Glutamatergic neuron (in vitro differentiated cells): Measurements from ENCODE around the gene RHEX. TPM values are rescaled to one million over a fixed set of nuclear protein-coding genes. Genes with fewer than 3 reads are reported as not detected.
"Not testable (repeated sequence)": the region's sequence is repeated elsewhere in the genome, so short reads cannot be mapped to it uniquely, and the experiment has no call there.

ENCODE experiments used
- DNase-seq: peaks from one replicate; pipeline ENCODE4 v3.0.0; 2022
- H3K27ac Mint-ChIP-seq: one replicate; pipeline ENCODE4 v1.8.0; 2020; ENCODE audit warnings: mild to moderate bottlenecking, mixed read lengths, inconsistent platforms; ENCODE audit not compliant: unreplicated experiment
- H3K27me3 Mint-ChIP-seq: one replicate; pipeline ENCODE4 v1.8.0; 2020; ENCODE audit warnings: mild to moderate bottlenecking, moderate library complexity, mixed read lengths, inconsistent platforms; ENCODE audit not compliant: unreplicated experiment
- H3K36me3 Mint-ChIP-seq: one replicate; pipeline ENCODE4 v1.8.0; 2020; ENCODE audit warnings: mild to moderate bottlenecking, mixed read lengths, inconsistent platforms; ENCODE audit not compliant: unreplicated experiment
- H3K4me1 Mint-ChIP-seq: one replicate; pipeline ENCODE4 v1.8.0; 2020; ENCODE audit warnings: mild to moderate bottlenecking, low read depth, mixed read lengths, inconsistent platforms; ENCODE audit not compliant: unreplicated experiment
- H3K4me3 Mint-ChIP-seq: one replicate; pipeline ENCODE4 v1.8.0; 2020; ENCODE audit warnings: mild to moderate bottlenecking, mixed read lengths, inconsistent platforms; ENCODE audit not compliant: unreplicated experiment
- H3K9me3 Mint-ChIP-seq: one replicate; pipeline ENCODE4 v1.8.0; 2020; ENCODE audit warnings: mild to moderate bottlenecking, moderate library complexity, mixed read lengths, inconsistent platforms; ENCODE audit not compliant: unreplicated experiment
- CTCF ChIP-seq: fragments of 200-600 bp; sonication (generic); IDR thresholded peaks from one replicate; pipeline ENCODE4 v1.5.0; 2021; ENCODE audit not compliant: partially characterized antibody, unreplicated experiment
- total RNA-seq: library from RNA; stranded (reverse); fragmentation: NEBNext Ultra II Directional; extraction: Animal tissue kit (Norgen Biotek cat#: 25700); gene quantifications from one replicate; pipeline ENCODE4 v1.2.1, GENCODE V29; 2021; ENCODE audit not compliant: unreplicated experiment

RHEX gene
- total RNA-seq, 1 donor from 2014 or later: not detected

GRCh38 chr1:206049293-206049692, 3.7 kb upstream of the RHEX start:
- Mint-ChIP-seq H3K9me3 (no peaks in the 10 kb centered on the region), H3K27me3 (peaks cover 2% of the 10 kb centered on the region), H3K4me3 (no peak overlapping the region), H3K36me3 (peaks cover 5% of the 10 kb centered on the region), H3K4me1 (no peaks in the 10 kb centered on the region), H3K27ac (no peak overlapping the region)
- no peak for DNase-seq
- no peak for TF ChIP-seq CTCF

- no peak overlapping the region for H3K27ac Mint-ChIP-seq
- peaks cover 2% of the 10 kb centered on the region for H3K27me3 Mint-ChIP-seq
- TF ChIP-seq CTCF: no peak
- peaks cover 5% of the 10 kb centered on the region for H3K36me3 Mint-ChIP-seq
- H3K9me3 Mint-ChIP-seq: no peaks in the 10 kb centered on the region
- no peak for DNase-seq
- H3K4me3 Mint-ChIP-seq: no peak overlapping the region
- H3K4me1 Mint-ChIP-seq: no peaks in the 10 kb centered on the region
Measured at GRCh38 chr1:206049919-206050600, 2.9 kb upstream of the RHEX start.

- Mint-ChIP-seq H3K4me3 (no peak overlapping the region), H3K27ac (no peak overlapping the region), H3K9me3 (no peaks in the 10 kb centered on the region), H3K4me1 (no peaks in the 10 kb centered on the region), H3K27me3 (peaks cover 2% of the 10 kb centered on the region), H3K36me3 (peaks cover 5% of the 10 kb centered on the region)
- no peak for DNase-seq
- no peak for TF ChIP-seq CTCF
Measured at GRCh38 chr1:206050655-206051235, 2.2 kb upstream of the RHEX start.

- H3K4me1 Mint-ChIP-seq, DNase-seq, H3K9me3 Mint-ChIP-seq, H3K4me3 Mint-ChIP-seq, H3K36me3 Mint-ChIP-seq, H3K27ac Mint-ChIP-seq, H3K27me3 Mint-ChIP-seq: not testable (repeated sequence)
Measured at GRCh38 chr1:206052231-206052865, 625 bp upstream of the RHEX start.

GRCh38 chr1:206053616-206054015, 643 bp downstream of the RHEX start:
- H3K36me3 Mint-ChIP-seq, H3K27ac Mint-ChIP-seq, DNase-seq, H3K9me3 Mint-ChIP-seq, H3K4me3 Mint-ChIP-seq, H3K4me1 Mint-ChIP-seq, H3K27me3 Mint-ChIP-seq: not testable (repeated sequence)

- not testable (repeated sequence) for H3K4me3 Mint-ChIP-seq, H3K27ac Mint-ChIP-seq, DNase-seq, H3K9me3 Mint-ChIP-seq, H3K27me3 Mint-ChIP-seq, H3K4me1 Mint-ChIP-seq, H3K36me3 Mint-ChIP-seq
Measured at GRCh38 chr1:206055069-206055625, 2.2 kb downstream of the RHEX start.

- H3K4me1 Mint-ChIP-seq, H3K4me3 Mint-ChIP-seq, H3K36me3 Mint-ChIP-seq, H3K9me3 Mint-ChIP-seq, DNase-seq, H3K27ac Mint-ChIP-seq, H3K27me3 Mint-ChIP-seq: not testable (repeated sequence)
Measured at GRCh38 chr1:206055639-206056323, 2.8 kb downstream of the RHEX start.

- not testable (repeated sequence) for H3K9me3 Mint-ChIP-seq
Measured at GRCh38 chr1:206058289-206058926, 5.4 kb downstream of the RHEX start.

More at GRCh38 chr1:206058289-206058926, 5.4 kb downstream of the RHEX start:
- H3K27me3 Mint-ChIP-seq, H3K4me3 Mint-ChIP-seq, H3K36me3 Mint-ChIP-seq, DNase-seq, H3K27ac Mint-ChIP-seq, H3K4me1 Mint-ChIP-seq: not testable (repeated sequence)
